ENCODE results near the gene RAF1. TPM values are rescaled to one million over a fixed set of nuclear protein-coding genes. Genes with fewer than 3 reads are reported as not detected.

The RAF1 gene
- total RNA-seq, 1 donor from 2014 or later, result 89.7 TPM

- DNase-seq (ENCODE audit: low spot score), result no peak
- no peaks in the 10 kb centered on the region for H3K9me3 Mint-ChIP-seq
- H3K4me1 Mint-ChIP-seq (ENCODE audit: low read depth), result peaks cover 3% of the 10 kb centered on the region
- peak overlapping the region; percentile 56 for H3K27ac Mint-ChIP-seq
- H3K4me3 Mint-ChIP-seq (ENCODE audit: low read depth), result no peak overlapping the region
- intact Hi-C loops (cut with micrococcal nuclease), result no loop called here
- H3K36me3 Mint-ChIP-seq (ENCODE audit: low read depth), result peaks cover 77% of the 10 kb centered on the region
- H3K27me3 Mint-ChIP-seq (ENCODE audit: low read depth), result no peaks in the 10 kb centered on the region
These were observed 70.4 kb downstream of the RAF1 start for GRCh38 chr3:12593473-12593872.

GRCh38 chr3:12591997-12592715 is 71.8 kb downstream of the RAF1 start:
- Mint-ChIP-seq H3K4me1 (ENCODE audit: low read depth) (peaks cover 3% of the 10 kb centered on the region), H3K27ac (no peak overlapping the region), H3K9me3 (no peaks in the 10 kb centered on the region), H3K27me3 (ENCODE audit: low read depth) (no peaks in the 10 kb centered on the region), H3K4me3 (ENCODE audit: low read depth) (no peak overlapping the region), H3K36me3 (ENCODE audit: low read depth) (peaks cover 70% of the 10 kb centered on the region)
- no peak for DNase-seq (ENCODE audit: low spot score)
- intact Hi-C loops (cut with micrococcal nuclease), result no loop called here

- no peak for DNase-seq (ENCODE audit: low spot score)
- intact Hi-C loops (cut with micrococcal nuclease), result no loop called here
- H3K4me3 Mint-ChIP-seq (ENCODE audit: low read depth), result no peak overlapping the region
- peaks cover 3% of the 10 kb centered on the region for H3K4me1 Mint-ChIP-seq (ENCODE audit: low read depth)
- no peaks in the 10 kb centered on the region for H3K9me3 Mint-ChIP-seq
- no peak overlapping the region for H3K27ac Mint-ChIP-seq
- peaks cover 69% of the 10 kb centered on the region for H3K36me3 Mint-ChIP-seq (ENCODE audit: low read depth)
- no peaks in the 10 kb centered on the region for H3K27me3 Mint-ChIP-seq (ENCODE audit: low read depth)
These were observed 72.5 kb downstream of the RAF1 start for GRCh38 chr3:12591456-12591855.

GRCh38 chr3:12590096-12590495 is 73.8 kb downstream of the RAF1 start:
- H3K27me3 Mint-ChIP-seq (ENCODE audit: low read depth), result no peaks in the 10 kb centered on the region
- no peak overlapping the region for H3K4me3 Mint-ChIP-seq (ENCODE audit: low read depth)
- H3K27ac Mint-ChIP-seq, result no peak overlapping the region
- intact Hi-C loops (cut with micrococcal nuclease), result no loop called here
- H3K36me3 Mint-ChIP-seq (ENCODE audit: low read depth), result peaks cover 67% of the 10 kb centered on the region
- H3K9me3 Mint-ChIP-seq, result no peaks in the 10 kb centered on the region
- no peak for DNase-seq (ENCODE audit: low spot score)
- H3K4me1 Mint-ChIP-seq (ENCODE audit: low read depth), result peaks cover 3% of the 10 kb centered on the region

GRCh38 chr3:12588039-12589009 is 75.6 kb downstream of the RAF1 start:
- no peaks in the 10 kb centered on the region for H3K9me3 Mint-ChIP-seq
- H3K4me3 Mint-ChIP-seq (ENCODE audit: low read depth), result no peak overlapping the region
- intact Hi-C loops (cut with micrococcal nuclease), result no loop called here
- H3K27ac Mint-ChIP-seq, result no peak overlapping the region
- H3K27me3 Mint-ChIP-seq (ENCODE audit: low read depth), result no peaks in the 10 kb centered on the region
- H3K4me1 Mint-ChIP-seq (ENCODE audit: low read depth), result no peaks in the 10 kb centered on the region
- H3K36me3 Mint-ChIP-seq (ENCODE audit: low read depth), result peaks cover 67% of the 10 kb centered on the region
- DNase-seq (ENCODE audit: low spot score), result no peak

GRCh38 chr3:12586403-12586802 is 77.5 kb downstream of the RAF1 start:
- intact Hi-C loops (cut with micrococcal nuclease), result no loop called here
- no peak overlapping the region for H3K4me3 Mint-ChIP-seq (ENCODE audit: low read depth)
- H3K9me3 Mint-ChIP-seq, result no peaks in the 10 kb centered on the region
- no peaks in the 10 kb centered on the region for H3K4me1 Mint-ChIP-seq (ENCODE audit: low read depth)
- peaks cover 68% of the 10 kb centered on the region for H3K36me3 Mint-ChIP-seq (ENCODE audit: low read depth)
- H3K27ac Mint-ChIP-seq, result no peak overlapping the region
- H3K27me3 Mint-ChIP-seq (ENCODE audit: low read depth), result no peaks in the 10 kb centered on the region
- no peak for DNase-seq (ENCODE audit: low spot score)

GRCh38 chr3:12585970-12586369 is 77.9 kb downstream of the RAF1 start:
- Mint-ChIP-seq H3K4me3 (ENCODE audit: low read depth) (no peak overlapping the region), H3K9me3 (no peaks in the 10 kb centered on the region), H3K4me1 (ENCODE audit: low read depth) (no peaks in the 10 kb centered on the region), H3K27me3 (ENCODE audit: low read depth) (no peaks in the 10 kb centered on the region), H3K36me3 (ENCODE audit: low read depth) (peaks cover 66% of the 10 kb centered on the region), H3K27ac (no peak overlapping the region)
- intact Hi-C loops (cut with micrococcal nuclease), result no loop called here
- DNase-seq (ENCODE audit: low spot score), result no peak

GRCh38 chr3:12585181-12585580 is 78.7 kb downstream of the RAF1 start:
- H3K4me1 Mint-ChIP-seq (ENCODE audit: low read depth), result no peaks in the 10 kb centered on the region
- H3K4me3 Mint-ChIP-seq (ENCODE audit: low read depth), result no peak overlapping the region

GRCh38 chr3:12584083-12584482 is 79.8 kb downstream of the RAF1 start:
- Mint-ChIP-seq H3K9me3 (no peaks in the 10 kb centered on the region), H3K4me1 (ENCODE audit: low read depth) (no peaks in the 10 kb centered on the region), H3K27ac (no peak overlapping the region), H3K36me3 (ENCODE audit: low read depth) (peaks cover 66% of the 10 kb centered on the region), H3K27me3 (ENCODE audit: low read depth) (no peaks in the 10 kb centered on the region), H3K4me3 (ENCODE audit: low read depth) (no peak overlapping the region)
- intact Hi-C loops (cut with micrococcal nuclease), result no loop called here
- DNase-seq (ENCODE audit: low spot score), result no peak

More at GRCh38 chr3:12585181-12585580, 78.7 kb downstream of the RAF1 start:
- intact Hi-C loops (cut with micrococcal nuclease), result no loop called here
- Mint-ChIP-seq H3K36me3 (ENCODE audit: low read depth) (peaks cover 62% of the 10 kb centered on the region), H3K27me3 (ENCODE audit: low read depth) (no peaks in the 10 kb centered on the region), H3K27ac (no peak overlapping the region), H3K9me3 (no peaks in the 10 kb centered on the region)
- DNase-seq (ENCODE audit: low spot score), result no peak

- Mint-ChIP-seq H3K4me1 (ENCODE audit: low read depth) (peaks cover 3% of the 10 kb centered on the region), H3K9me3 (no peaks in the 10 kb centered on the region), H3K27me3 (ENCODE audit: low read depth) (no peaks in the 10 kb centered on the region), H3K4me3 (ENCODE audit: low read depth) (no peak overlapping the region), H3K27ac (no peak overlapping the region), H3K36me3 (ENCODE audit: low read depth) (peaks cover 68% of the 10 kb centered on the region)
- no peak for DNase-seq (ENCODE audit: low spot score)
- intact Hi-C loops (cut with micrococcal nuclease), result no loop called here
These were observed 80.6 kb downstream of the RAF1 start for GRCh38 chr3:12583280-12583679.

GRCh38 chr3:12582730-12583129 is 81.2 kb downstream of the RAF1 start:
- intact Hi-C loops (cut with micrococcal nuclease), result no loop called here
- Mint-ChIP-seq H3K36me3 (ENCODE audit: low read depth) (peaks cover 68% of the 10 kb centered on the region), H3K9me3 (no peaks in the 10 kb centered on the region), H3K27me3 (ENCODE audit: low read depth) (no peaks in the 10 kb centered on the region), H3K4me3 (ENCODE audit: low read depth) (no peak overlapping the region), H3K27ac (no peak overlapping the region), H3K4me1 (ENCODE audit: low read depth) (peaks cover 3% of the 10 kb centered on the region)
- DNase-seq (ENCODE audit: low spot score), result no peak

GRCh38 chr3:12579905-12580304 is 84.0 kb downstream of the RAF1 start:
- Mint-ChIP-seq H3K27ac (peak overlapping the region; percentile 14), H3K9me3 (no peaks in the 10 kb centered on the region), H3K27me3 (ENCODE audit: low read depth) (no peaks in the 10 kb centered on the region), H3K4me1 (ENCODE audit: low read depth) (peaks cover 3% of the 10 kb centered on the region), H3K36me3 (ENCODE audit: low read depth) (peaks cover 74% of the 10 kb centered on the region), H3K4me3 (ENCODE audit: low read depth) (no peak overlapping the region)
- intact Hi-C loops (cut with micrococcal nuclease), result no loop called here
- DNase-seq (ENCODE audit: low spot score), result no peak

- H3K27me3 Mint-ChIP-seq (ENCODE audit: low read depth), result no peaks in the 10 kb centered on the region
- peaks cover 3% of the 10 kb centered on the region for H3K4me1 Mint-ChIP-seq (ENCODE audit: low read depth)
- peak overlapping the region; percentile 29 for H3K27ac Mint-ChIP-seq
- H3K9me3 Mint-ChIP-seq, result no peaks in the 10 kb centered on the region
- intact Hi-C loops (cut with micrococcal nuclease), result no loop called here
- DNase-seq (ENCODE audit: low spot score), result no peak
- peaks cover 74% of the 10 kb centered on the region for H3K36me3 Mint-ChIP-seq (ENCODE audit: low read depth)
- H3K4me3 Mint-ChIP-seq (ENCODE audit: low read depth), result no peak overlapping the region
These were observed 84.5 kb downstream of the RAF1 start for GRCh38 chr3:12579456-12579855.

Data from activated T-helper 2 cell treated with anti-CD3 and anti-CD28 coated beads, Interferon-gamma antibody, Interleukin-2, Interleukin-4, amounts not matched to agents 10 μg/mL and 5 μg/mL and 100 μg/mL, durations not matched to agents 14 hours and 24 hours and 36 hours (primary cell).